Left kidney (tissue), 2 donors: ENCODE results near the gene ZSCAN5B. TPM values are rescaled to one million over a fixed set of nuclear protein-coding genes. Genes with fewer than 3 reads are reported as not detected.
"Not testable (repeated sequence)": the region's sequence is repeated elsewhere in the genome, so short reads cannot be mapped to it uniquely, and the experiment has no call there.

Experiments used
- DNase-seq: peaks from one replicate; pipeline ENCODE4 v3.0.0-alpha.2; 2013
- polyA plus RNA-seq: library from polyadenylated mRNA; unstranded; fragments of 120-200 nt; gene quantifications from one replicate; pipeline ENCODE4 v1.2.1, GENCODE V29; 2013; ENCODE audit not compliant: insufficient read length

ZSCAN5B gene
- polyA plus RNA-seq, 1 donor: 0.13 TPM

DNA sequence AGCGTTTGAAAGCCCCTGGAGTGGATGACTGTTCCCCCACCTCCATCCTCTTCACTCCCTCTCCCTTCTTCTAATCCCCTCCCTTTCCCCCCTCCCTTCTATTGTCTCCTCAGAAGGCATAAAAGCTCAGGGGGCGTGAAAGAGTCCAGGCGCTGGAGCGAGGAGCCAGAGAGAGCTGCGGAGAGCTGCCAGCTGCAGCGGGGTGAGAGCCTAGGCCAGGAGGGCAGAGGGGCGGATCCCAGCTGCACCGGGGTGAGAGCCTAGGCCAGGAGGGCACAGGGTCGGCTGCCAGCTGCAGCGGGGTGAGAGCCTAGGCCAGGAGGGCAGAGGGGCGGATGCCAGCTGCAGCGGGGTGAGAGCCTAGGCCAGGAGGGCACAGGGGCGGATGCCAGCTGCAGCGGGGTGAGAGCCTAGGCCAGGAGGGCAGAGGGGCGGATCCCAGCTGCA is 21.7 kb downstream of the ZSCAN5B start, which contains the start of gene GALP:
Gene GALP, plus strand, starts transcription at position 148 of the 447 bp plus-strand sequence. CDS start 1,101 bp downstream, outside the sequence.
- DNase-seq: not testable (repeated sequence)

DNA sequence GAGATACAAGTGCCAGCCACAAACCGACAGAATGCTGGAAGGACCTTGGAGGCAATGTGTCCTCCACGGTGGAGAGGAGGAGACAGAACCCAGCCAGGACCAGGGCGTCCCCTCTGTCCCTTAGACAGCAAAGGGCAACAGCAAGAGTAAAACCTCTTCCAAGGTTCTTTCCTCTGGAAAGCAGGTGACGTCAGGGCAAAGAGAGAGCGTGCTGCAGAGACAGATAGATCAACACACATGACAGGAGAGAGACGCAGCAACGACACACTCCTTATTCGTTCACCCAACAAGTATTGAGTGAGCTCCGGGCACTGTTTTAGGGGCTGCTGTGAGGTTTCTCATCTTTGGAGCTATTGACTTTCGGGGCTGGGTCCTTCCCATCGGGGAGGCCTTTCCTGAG is 23.0 kb downstream of the ZSCAN5B start:
- no peak for DNase-seq

DNA sequence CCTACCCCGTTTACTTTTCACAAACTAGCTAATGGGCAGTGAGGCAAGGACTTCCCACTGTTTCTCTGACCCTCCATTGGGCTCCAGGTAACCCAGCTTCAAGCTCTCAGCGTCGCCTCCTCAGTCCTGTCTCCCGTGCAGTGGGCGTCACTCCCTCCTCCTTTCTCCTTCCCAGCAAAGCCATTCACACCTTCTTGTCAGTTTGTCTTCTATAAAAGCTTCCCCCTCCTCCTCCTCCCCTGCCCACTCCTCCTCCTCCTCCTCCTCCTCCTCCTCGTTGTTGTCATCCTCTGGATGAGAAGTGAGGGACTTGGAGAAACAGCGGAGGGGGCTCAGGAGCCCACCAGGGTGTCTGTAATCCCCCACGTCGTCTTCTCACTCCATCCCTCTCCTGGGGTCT is 23.5 kb downstream of the ZSCAN5B start:
- DNase-seq: no peak

DNA sequence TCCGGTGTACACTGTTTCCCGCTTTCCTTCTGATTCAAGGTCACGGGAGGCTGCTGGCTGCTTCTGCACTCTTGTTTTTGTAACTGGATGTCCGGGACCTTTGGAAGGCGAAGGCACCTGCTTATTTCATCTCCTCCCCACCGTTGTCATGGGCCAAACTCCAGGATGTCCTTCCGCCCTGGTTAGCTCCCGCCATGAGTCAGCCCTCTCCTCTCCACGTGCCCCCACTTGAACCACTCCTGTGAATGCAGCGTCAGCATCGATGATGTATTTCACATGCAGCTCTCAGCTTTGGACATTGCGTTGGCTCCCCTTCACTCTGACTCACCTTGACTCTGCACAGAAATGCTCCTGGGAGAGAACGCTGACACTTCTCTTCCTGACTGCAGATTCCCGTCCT is 27.3 kb downstream of the ZSCAN5B start:
- no peak for DNase-seq

- no peak for DNase-seq
These were observed 30.5 kb downstream of the ZSCAN5B start for GRCh38 chr19:56167064-56167578.

- DNase-seq: no peak
These were observed 34.5 kb downstream of the ZSCAN5B start for GRCh38 chr19:56163097-56163496.

GRCh38 chr19:56162258-56162657 is 35.3 kb downstream of the ZSCAN5B start:
- no peak for DNase-seq

DNA sequence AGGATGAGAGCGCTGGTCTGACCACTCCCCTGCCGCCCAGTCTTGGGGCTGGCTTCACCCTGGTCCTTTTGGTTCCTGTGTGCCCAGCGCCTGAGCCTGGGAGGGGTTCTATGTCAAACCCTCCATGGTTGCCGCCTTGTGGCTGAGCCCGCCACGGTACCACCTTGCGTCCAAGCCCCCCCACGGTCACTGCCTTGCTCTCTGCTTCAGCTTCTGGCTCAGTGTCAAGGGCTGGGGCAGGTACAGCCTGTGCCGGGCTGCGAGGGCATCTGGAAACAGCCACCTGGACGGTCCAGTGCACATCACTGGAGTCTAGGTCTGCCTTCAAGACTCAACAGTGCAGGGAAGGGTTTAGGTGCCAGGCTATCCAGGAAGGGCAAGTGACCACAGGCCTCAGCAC is 36.0 kb downstream of the ZSCAN5B start:
- DNase-seq: no peak

DNA sequence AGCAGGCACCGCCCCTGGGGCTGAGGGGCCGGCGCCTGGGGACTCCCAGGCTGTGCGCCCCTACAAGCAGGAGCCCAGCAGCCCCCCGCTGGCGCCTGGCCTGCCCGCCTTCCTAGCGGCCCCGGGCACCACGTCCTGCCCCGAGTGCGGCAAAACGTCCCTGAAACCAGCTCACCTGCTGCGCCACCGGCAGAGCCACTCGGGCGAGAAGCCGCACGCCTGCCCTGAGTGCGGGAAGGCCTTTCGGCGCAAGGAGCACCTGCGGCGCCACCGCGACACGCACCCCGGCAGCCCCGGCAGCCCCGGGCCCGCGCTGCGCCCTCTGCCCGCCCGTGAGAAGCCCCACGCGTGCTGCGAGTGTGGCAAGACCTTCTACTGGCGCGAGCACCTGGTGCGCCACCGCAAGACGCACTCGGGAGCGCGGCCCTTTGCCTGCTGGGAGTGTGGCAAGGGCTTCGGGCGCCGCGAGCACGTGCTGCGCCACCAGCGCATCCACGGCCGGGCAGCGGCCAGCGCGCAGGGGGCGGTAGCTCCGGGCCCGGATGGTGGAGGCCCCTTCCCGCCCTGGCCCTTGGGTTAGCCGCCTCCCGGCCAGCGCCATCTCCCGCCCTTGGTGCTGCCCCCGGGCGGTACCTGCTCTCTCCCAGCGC is 37.8 kb downstream of the ZSCAN5B start:
- DNase-seq: no peak

DNA sequence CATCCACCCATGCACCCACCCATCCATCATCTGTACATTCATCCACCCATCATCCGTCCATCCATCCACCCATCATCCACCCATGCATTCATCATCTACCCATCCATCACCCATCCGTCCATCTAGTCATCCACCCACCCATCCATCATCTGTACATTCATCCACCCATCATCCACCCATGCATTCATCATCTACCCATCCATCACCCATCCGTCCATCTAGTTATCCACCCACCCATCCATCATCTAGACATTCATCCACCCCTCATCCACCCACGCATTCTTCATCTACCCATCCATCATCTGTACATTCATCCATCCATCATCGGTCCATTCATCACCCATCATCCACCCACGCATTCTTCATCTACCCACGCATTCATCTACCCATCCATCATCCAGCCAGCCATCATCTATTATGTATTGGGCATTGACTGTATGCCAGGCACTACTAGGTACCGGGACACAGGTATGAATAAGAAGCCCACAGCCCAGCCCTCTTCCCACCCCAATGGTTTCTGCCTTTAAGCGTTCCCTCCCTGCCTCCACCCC is 38.5 kb downstream of the ZSCAN5B start:
- DNase-seq: no peak

GRCh38 chr19:56158170-56158757 is 39.3 kb downstream of the ZSCAN5B start:
- no peak for DNase-seq

DNA sequence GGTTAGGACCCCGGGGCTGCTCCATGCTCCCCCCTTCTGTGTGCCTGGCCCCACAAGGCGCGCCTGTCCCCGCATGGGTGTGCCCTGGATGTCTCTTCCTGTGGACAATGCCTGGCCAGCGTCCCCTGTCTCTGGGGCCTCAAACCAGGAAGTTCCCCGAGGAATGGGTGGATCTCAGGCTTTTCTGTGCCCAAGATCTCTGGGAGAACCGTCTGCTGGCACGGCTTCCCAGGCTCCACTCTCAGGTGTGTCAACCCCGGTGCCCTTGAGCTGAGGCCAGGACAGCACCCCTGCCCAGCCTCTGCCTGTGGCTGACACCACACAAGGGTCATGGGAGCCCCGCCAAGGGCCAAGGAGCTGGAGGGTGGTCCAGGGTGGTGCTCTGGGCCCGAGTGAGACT is 40.8 kb downstream of the ZSCAN5B start:
- no peak for DNase-seq

- DNase-seq: no peak
These were observed 42.4 kb downstream of the ZSCAN5B start for GRCh38 chr19:56155124-56155687.

DNA sequence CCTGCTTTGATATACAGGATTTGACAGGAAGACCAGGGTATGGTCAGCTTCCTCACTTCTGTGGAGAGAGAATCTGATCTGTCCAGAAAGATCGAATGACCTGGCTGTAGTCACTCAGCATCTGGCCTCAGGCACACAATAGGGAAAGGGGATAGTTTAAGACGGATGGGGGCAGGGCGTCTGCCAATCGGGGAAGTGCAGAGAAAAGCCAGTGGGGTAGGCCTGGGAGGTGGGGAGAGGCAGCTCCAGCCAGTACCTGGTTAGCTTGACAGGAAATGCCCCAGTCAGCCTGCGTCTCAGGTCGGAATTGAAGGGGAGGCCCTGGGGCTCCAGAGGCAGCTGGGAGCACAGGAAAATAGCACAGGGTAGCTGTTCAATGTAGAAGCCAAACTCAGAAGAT is 44.1 kb downstream of the ZSCAN5B start:
- no peak for DNase-seq

GRCh38 chr19:56152644-56153043 is 44.9 kb downstream of the ZSCAN5B start:
- no peak for DNase-seq

DNA sequence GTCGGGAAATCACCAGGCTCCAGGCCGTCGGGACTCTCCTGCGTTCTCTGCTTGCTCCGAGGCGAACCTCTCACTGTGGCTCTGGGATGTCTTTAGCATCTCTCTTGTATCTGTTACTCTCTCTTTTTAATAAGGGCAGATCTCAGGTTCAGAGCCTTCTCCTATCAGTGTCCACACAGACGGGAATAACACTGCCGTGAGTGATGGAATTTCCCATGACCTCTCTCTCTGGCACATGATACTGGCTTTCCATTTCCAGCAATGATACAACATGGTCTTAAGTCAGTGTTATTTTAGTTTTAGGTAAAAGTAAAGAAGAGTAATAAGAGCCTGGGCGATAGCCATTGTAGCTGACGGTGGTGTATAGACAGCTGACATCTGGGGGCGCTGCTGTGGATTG is 47.2 kb downstream of the ZSCAN5B start:
- no peak for DNase-seq

DNA sequence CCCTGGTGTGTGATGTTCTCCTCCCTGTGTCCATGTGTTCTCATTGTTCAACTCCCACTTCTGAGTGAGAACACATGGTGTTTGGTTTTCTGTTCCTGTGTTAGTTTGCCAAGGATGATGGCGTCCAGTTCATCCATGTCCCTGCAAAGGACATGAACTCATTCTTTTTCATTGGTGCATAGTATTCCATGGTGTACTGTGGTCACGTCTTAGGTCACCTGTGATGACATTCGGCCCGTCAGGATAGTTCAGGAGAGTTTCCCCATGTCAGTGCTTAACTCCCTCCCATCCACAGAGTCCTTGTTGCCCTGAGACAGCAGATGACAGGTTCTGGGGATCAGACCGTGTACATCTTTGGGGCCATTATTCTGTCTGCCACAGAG is 47.9 kb downstream of the ZSCAN5B start:
- no peak for DNase-seq

DNA sequence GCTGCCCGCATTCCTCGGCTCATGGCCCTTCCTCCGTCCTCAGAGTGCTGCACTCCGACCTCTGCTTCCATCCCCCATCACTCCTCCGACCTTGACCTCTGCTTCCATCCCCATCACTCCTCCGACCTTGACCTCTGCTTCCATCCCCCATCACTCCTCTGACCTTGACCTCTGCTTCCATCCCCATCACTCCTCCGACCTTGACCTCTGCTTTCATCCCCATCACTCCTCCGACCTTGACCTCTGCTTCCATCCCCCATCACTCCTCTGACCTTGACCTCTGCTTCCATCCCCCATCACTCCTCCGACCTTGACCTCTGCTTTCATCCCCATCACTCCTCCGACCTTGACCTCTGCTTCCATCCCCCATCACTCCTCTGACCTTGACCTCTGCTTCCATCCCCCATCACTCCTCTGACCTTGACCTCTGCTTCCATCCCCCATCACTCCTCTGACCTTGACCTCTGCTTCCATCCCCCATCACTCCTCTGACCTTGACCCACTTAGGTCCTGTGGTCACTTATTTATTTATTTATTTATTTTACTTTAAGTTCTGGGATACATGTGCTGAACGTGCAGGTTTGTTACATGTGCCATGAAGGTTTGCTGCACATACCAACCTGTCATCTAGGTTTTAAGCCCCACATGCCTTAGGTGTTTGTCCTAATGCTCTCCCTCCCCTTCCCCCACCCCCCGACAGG is 48.5 kb downstream of the ZSCAN5B start:
- not testable (repeated sequence) for DNase-seq

DNA sequence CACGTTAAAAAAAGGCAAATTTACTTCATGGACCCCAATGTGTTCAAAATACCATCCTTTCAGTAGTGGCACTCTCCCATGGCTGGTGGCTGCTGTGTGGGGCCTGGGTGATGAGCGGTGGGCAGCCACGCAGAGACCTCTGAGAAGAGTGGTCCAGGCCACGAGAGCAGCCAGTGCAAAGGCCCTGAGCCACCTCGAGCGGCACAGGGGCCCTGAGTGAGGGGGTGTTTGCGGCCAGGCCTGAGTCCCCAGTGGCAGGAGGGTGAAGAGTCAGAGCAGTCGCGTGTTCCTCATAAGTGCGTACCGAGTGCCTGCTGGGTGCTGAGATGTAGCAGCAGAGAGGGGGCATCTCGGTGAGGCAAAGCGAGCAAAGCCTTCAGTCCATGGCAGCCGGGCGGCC is 49.5 kb downstream of the ZSCAN5B start:
- no peak for DNase-seq

GRCh38 chr19:56147307-56147706 is 50.3 kb downstream of the ZSCAN5B start:
- DNase-seq: no peak

DNA sequence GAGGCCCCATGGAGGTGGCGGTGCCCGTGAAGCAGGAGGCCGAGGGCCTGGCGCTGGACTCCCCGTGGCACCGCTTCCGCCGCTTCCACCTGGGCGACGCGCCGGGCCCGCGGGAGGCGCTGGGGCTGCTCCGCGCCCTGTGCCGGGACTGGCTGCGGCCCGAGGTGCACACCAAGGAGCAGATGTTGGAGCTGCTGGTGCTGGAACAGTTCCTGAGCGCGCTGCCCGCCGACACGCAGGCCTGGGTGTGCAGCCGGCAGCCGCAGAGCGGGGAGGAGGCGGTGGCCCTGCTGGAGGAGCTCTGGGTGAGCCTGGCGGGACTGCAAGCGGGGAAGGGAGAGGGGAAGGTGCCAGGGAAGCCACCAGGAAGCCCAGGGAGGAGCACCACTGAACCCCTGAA is 50.7 kb downstream of the ZSCAN5B start:
- no peak for DNase-seq

GRCh38 chr19:56145698-56146097 is 51.9 kb downstream of the ZSCAN5B start:
- DNase-seq: no peak

DNA sequence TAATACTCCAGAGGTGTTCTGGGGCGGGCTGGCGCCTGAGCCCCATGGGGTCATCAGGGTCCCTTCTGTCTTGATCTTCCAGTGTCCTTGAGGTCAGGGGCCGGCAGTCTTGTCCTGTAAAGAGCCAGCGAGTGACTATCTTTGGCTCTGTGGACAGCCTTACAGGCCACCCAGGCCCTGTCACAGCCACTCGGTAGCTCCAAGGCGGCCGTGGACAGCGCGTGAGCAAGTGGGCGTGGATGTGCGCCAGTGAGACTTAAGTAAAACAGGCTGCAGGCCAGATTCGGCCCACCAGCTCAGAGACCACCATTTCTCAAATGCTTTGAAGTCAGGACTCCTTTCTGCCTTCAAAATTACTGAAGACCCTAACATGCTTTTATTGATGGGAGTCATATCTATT is 52.8 kb downstream of the ZSCAN5B start:
- no peak for DNase-seq
